ENCODE results near the gene ROM1.
"Not testable (repeated sequence)": the region's sequence is repeated elsewhere in the genome, so short reads cannot be mapped to it uniquely, and the experiment has no call there.

The ROM1 gene

GRCh38 chr11:62612366-62613290 is at the start of gene ROM1, which contains the start of gene EML3:
Gene ROM1 (plus strand): TSS chr11:62613257. CDS start chr11:62613282, 25 bp downstream.
Gene EML3 (minus strand): TSS chr11:62612775. CDS start chr11:62612457, 318 bp downstream.
- DNase-seq = peak; percentile 88

DNA sequence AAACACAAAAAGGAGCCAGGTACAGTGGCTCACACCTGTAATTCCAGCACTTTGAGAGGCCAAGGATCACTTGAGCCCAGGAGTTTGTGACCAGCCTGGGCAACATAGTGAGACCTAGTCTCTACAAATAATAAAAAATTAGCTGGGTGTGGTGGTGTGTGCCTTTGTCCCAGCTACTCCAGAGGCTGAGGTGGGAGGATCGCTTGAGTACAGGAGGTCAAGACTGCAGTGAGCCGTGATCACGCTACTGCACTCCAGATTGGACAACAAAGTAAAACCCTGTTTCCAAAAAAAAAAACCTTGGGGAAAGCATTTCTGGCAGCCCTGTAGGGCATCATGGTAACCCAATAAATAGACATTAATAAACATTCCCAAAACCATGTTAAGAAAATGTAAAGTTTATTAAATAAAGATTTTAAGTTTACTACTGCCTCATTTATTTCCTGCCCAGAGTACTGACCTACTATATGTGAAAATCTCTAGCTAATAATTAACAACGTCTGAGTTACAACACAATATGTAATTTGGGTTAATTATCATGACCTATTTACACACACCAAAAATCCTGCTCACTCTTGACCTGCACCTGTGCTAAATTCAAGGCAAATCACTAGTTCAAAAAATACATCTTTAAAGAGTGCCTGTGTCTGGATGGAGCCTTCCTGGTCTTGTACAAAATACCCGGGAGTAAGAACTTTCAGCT is 47.8 kb upstream of the ROM1 start:
- no peak for DNase-seq

GRCh38 chr11:62566247-62566646 is 46.8 kb upstream of the ROM1 start:
- no peak for DNase-seq

GRCh38 chr11:62567018-62567633 is 45.9 kb upstream of the ROM1 start:
- DNase-seq = no peak

GRCh38 chr11:62569611-62570010 is 43.4 kb upstream of the ROM1 start:
- no peak for DNase-seq

- DNase-seq = not testable (repeated sequence)
Observed at GRCh38 chr11:62570903-62571302, 42.2 kb upstream of the ROM1 start.

DNA sequence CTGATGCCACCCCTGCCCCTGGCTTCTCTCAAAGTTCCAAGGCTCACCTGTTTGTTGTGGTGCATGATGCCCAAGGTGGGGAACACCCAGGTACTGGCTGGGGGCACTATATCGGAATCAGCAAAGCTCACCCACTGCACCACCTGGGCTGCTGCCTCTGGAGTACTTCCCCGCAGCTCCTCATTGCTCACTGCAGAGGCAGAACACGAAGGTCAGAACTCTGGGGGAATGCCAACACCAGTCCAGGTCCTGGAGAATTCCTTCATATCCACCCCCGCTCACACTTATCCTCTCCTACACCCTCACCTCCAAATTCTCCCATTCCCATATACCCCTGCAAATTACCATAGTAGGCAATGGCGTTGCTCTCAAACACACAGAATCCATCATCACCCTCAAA is 41.6 kb upstream of the ROM1 start:
- not testable (repeated sequence) for DNase-seq

DNA sequence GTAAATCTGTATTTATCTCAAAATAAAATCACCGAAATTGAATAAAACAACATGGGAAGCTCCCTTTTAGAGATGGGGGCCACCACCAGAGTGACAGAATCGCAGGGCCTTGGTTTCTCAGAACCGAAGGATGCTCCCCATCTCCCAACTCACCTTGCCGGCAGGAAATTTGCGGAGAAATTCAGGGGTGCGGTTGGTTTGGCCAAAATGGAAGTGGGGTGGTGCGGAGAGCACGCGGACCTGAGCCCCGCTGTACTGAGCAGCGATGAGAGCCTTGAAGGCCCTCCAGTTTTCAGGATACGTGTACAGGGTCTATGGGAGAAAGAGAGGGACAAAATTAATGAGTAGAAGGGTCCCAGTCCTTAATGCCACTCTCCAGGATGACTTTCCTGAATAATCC is 40.6 kb upstream of the ROM1 start:
- DNase-seq = no peak

DNA sequence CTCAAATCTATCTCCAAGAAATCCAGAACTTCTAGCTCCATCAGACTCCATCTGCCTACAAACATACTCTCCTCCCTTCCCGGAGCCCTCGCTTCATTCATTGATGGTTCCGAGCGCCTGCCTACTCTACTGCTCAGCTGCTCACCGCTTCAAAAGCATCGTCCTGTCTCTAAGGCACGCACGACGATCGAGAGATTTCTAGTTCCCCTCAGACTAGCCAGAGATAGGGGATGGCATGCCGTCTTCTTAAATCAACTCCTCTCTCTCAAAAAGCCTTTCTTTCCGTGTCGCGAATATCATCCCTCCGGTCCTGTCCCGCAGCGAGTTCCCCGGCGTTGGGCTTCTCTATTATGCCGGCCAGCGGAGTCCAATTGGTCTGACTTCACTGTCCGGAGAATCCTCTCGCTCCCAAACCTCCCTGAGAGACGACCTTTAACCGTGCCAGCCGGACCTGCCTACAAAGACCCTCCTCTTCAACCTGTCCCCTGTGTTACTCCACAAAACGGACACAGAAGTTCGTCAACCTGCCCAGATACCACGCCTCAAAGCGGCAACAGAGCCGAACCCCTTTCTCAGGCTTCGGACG is 40.0 kb upstream of the ROM1 start:
- peak; percentile 45 for DNase-seq

DNA sequence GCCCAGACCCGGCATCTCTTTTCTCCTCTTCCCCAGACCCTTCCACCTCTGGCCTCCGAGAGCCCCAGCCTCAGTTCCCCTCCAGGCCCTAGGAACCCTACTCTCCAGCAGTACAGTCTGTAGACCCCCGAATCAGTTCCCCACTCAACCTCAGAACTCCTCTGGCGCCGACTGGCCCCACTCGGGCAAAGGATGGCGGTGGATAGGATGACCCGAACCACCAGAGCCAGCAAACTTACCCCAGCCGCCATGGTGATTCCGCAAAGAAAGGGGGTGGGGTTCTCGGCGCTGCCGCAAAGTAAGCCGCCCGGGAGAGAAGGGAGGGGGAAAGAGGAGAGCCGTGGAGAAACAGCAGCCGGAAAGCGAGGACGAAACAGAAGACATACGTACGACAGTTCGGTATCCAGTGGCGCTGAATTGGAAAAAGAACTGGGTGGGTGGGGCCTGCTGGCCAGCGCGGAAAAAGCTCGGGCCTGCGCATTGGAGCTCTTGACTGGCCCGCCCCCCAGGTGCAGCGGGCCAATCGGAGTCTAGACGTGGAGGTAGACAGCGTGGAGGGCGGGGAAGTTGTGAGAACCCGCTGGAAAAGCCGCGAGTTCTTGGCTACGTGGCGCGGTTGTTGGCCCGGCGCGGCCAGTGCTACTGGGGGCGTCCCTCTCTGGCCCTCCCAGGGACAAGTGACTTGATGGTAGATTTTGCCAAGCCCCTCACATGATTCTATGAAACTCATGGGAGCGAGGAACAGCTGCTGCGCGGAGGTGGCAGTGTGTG is 39.3 kb upstream of the ROM1 start, which contains the start of gene EEF1G:
EEF1G (minus strand) TSS at position 300 of the 771 bp plus-strand sequence; CDS start at position 251, 49 bp downstream.
- DNase-seq = peak; percentile 99

- DNase-seq = no peak
Observed at GRCh38 chr11:62574363-62575071, 38.5 kb upstream of the ROM1 start.

DNA sequence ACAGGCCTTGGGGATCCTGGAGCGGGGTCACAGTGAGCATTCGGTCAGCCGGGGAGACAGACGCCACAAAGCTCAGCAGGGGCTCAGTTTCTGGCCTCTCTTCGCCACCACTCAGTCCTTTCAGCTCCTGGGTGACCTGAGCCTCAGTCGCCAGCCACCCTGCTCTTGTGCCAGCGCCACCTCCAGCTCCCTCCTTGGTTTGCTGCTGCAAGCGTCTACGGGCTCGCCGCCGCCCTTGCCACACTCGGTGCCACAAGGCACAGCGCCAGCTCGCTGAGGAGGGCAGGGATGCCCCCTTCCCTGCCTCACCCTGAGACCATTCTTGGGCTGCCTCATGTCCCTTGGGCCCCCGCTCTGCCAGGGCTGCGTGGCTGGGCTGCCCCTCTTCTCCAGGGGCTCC is 37.9 kb upstream of the ROM1 start:
- no peak for DNase-seq

GRCh38 chr11:62575837-62576236 is 37.2 kb upstream of the ROM1 start:
- DNase-seq = no peak

DNA sequence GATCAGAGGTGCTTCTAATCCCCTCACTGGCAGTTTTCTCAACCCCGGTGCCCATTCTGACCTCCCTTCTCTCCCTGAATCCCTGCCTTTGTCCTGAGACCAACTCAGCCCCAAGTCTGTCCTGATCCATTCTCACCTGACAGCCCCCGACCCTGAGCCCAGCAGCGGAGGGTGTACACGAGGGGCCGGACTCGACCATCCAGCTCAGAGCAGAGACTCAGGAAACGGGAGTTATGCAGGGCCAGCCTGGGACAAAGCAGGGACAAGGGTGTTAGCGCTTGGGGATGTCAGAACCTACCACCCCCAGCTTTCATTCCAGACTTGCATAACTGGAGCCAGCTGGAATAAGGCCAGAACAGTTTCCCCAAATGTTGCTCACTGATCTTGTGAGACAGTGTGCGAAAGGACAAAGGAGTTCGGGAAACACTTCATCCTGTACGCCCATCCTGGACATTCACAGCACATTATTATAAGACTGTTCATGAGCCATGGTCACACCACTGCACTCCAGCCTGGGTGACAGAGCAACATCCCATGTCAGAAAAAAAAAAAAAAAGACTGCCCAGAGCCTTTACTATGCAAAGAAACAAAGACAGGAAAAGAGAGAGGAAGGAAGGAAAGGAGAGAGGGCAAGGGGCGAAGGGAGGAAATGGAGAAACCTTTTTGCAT is 35.9 kb upstream of the ROM1 start:
- DNase-seq = no peak

DNA sequence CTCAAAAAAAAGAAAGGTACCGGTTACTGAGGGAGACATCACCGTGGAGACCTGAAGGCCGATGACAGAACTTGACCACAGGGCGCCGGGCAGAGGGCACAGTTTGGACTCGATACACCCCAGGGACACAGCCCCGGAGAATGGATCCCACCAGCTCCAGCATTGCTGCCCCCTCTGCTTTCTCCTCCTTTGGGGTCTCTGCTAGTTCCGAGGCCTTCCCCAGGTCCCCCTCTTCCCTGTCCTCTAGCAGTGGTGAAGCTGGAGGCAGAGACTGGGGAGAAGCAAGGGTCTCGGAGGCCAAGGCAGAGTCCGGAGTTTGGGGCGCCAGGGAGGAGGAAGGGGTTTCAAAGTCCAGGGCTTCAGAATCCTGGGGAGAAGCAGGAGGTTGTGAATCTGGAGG is 34.5 kb upstream of the ROM1 start:
- DNase-seq = no peak

DNA sequence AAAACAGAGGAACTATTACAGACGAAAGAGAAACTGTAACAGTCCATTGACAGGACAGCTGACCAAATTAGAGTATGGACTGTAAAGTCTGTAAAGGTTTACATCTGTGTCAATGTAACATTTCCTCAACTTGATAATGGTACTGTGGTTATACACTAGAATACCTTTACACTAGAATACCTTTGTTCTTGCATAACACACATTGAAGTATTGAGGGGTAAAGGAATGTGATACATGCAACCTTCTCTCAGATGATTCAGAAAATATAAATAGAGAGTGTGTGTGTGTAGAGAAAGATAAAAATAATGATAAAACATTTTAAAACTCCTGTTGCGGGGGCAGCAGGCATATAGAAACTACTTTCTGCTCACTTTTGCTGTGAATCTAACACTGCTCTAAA is 33.8 kb upstream of the ROM1 start:
- no peak for DNase-seq

DNA sequence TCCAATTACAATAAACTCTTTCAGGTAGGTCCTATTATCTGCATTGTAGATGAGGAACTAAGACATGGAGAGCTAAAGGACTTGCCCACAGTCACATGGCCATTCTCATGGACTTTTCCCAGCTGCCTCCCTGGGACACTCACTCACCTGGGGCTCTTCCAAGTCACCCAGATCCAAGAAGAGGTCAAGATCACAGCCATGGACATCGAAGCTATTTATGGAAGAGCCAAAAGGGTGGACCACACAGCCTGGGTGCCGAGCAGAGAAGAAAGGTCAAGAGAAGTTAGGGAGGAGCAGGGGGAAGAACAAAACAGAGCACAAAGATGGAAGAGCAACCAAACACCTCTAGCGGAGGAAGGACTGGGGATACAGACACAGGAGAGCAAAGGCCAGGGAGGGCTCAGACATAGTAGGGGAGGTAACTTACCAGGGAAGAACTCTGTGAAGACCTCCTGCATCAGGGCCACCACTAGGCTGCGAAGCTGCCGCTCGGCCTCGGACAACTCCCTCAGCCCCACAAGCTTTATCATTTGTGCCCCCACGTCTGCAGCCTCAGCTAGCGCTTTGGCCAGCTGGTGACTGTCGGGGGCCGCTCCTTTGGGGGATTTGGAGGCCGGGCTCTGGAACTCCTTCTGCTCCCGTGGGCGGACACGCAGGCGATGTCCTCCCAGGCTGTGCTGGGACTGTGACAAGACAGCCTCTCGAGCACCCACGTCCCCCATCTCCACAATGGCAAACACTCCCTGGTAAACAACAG is 31.9 kb upstream of the ROM1 start:
- no peak for DNase-seq

- not testable (repeated sequence) for DNase-seq
Observed at GRCh38 chr11:62581735-62582134, 31.3 kb upstream of the ROM1 start.

- DNase-seq = not testable (repeated sequence)
Observed at GRCh38 chr11:62585356-62585755, 27.7 kb upstream of the ROM1 start.

All from hematopoietic multipotent progenitor cell treated with erythropoietin and hydrocortisone succinate and interleukin-3 and kit ligand, for 8 days (in vitro differentiated cells).